ENCODE measurements around the gene ZBTB38. TPM values are rescaled to one million over a fixed set of nuclear protein-coding genes. Genes with fewer than 3 reads are reported as not detected.
A peak's percentile ranks its signal among the peaks of the same experiment; 100 is the strongest.

The ZBTB38 gene
- 7.1 TPM for polyA plus RNA-seq (2013, experiment 1 of 2)
- 7.6 TPM for polyA plus RNA-seq (2013, experiment 2 of 2)

- WGBS, 2 donors (ENCODE audit: extremely low coverage in 2 of 2, insufficient read length in 2 of 2, insufficient replicate concordance in 1 of 2): no CpG with 5 or more reads among the region's 26 CpGs
- peak within 1 kb of the TSS in 1 of 2 donors; percentile 30 for H3K4me3 ChIP-seq (ENCODE audit: low read length in 2 of 2)
Measured at GRCh38 chr3:141368062-141368924, at the start of gene ZBTB38. Gene ZBTB38, plus strand, starts transcription at chr3:141368504. Its CDS starts 73,885 bp downstream, at chr3:141442389.

GRCh38 chr3:141320399-141321108, 47.8 kb upstream of the ZBTB38 start:
- H3K4ac ChIP-seq (ENCODE audit: low read length): no peak overlapping the region
- no peak overlapping the region for H2BK12ac ChIP-seq (ENCODE audit: low read length)
- H3K9ac ChIP-seq (ENCODE audit: low read depth, low read length, poor library complexity): no peak overlapping the region
- peaks cover 0 to 2% of the 10 kb centered on the region in 2 donors for H3K4me1 ChIP-seq (ENCODE audit: control insufficient read depth in 2 of 2, insufficient read depth in 1 of 2, low read depth in 1 of 2, low read length in 2 of 2)
- H2BK15ac ChIP-seq (ENCODE audit: low read length): no peak overlapping the region
- no peak overlapping the region for H3K14ac ChIP-seq (ENCODE audit: low read length)
- no peak overlapping the region for H3K4me2 ChIP-seq (ENCODE audit: insufficient read depth, low read length, poor library complexity, severe bottlenecking)
- no peaks in the 10 kb centered on the region for H3K27me3 ChIP-seq (ENCODE audit: control insufficient read depth in 3 of 3, insufficient read depth in 3 of 3, low read depth in 1 of 3, low read length in 3 of 3)
- no peak overlapping the region for H3K27ac ChIP-seq (replicated peaks; ENCODE audit: low read length)
- H2BK120ac ChIP-seq (ENCODE audit: low read depth, low read length): no peak overlapping the region
- no peak overlapping the region for H3K18ac ChIP-seq (ENCODE audit: low read length)
- no peak overlapping the region for H2BK5ac ChIP-seq (ENCODE audit: low read length)
- H3K36me3 ChIP-seq (replicated peaks in 1 of 2; ENCODE audit: control insufficient read depth in 2 of 2, insufficient read depth in 2 of 2, low read length in 2 of 2): no peaks in the 10 kb centered on the region
- no peak overlapping the region for H2AK5ac ChIP-seq (ENCODE audit: low read depth, low read length)
- H3K23ac ChIP-seq (ENCODE audit: low read depth, low read length, poor library complexity): no peak overlapping the region
- H4K8ac ChIP-seq (ENCODE audit: low read depth, low read length): no peak overlapping the region
- H2AFZ ChIP-seq (ENCODE audit: low read length): no peak overlapping the region
- no peak overlapping the region for H4K91ac ChIP-seq (ENCODE audit: low read depth, low read length, poor library complexity)
- H3K9me3 ChIP-seq (replicated peaks in 1 of 2; ENCODE audit: control insufficient read depth in 2 of 2, insufficient read depth in 1 of 2, low read depth in 1 of 2, low read length in 2 of 2): peaks cover 0 to 1% of the 10 kb centered on the region in 2 donors
- no peaks in the 10 kb centered on the region for H3K79me1 ChIP-seq (ENCODE audit: low read depth, low read length)
- no peak for DNase-seq (ENCODE audit: low spot score)
- no peak overlapping the region for H3K4me3 ChIP-seq (ENCODE audit: low read length in 2 of 2)

More at GRCh38 chr3:141368062-141368924, at the start of gene ZBTB38:
- peak within 1 kb of the TSS; percentile 40 for H3K4me2 ChIP-seq (ENCODE audit: insufficient read depth, low read length, poor library complexity, severe bottlenecking)
- H2BK120ac ChIP-seq (ENCODE audit: low read depth, low read length): peak within 1 kb of the TSS; percentile 88
- H2BK5ac ChIP-seq (ENCODE audit: low read length): peak within 1 kb of the TSS; percentile 56
- peaks cover 11 to 25% of the 10 kb centered on the region in 2 donors for H3K4me1 ChIP-seq (ENCODE audit: control insufficient read depth in 2 of 2, insufficient read depth in 1 of 2, low read depth in 1 of 2, low read length in 2 of 2)
- H4K8ac ChIP-seq (ENCODE audit: low read depth, low read length): no peak within 1 kb of the TSS
- peak within 1 kb of the TSS; percentile 83 for H3K27ac ChIP-seq (replicated peaks; ENCODE audit: low read length)
- peak within 1 kb of the TSS; percentile 93 for H3K18ac ChIP-seq (ENCODE audit: low read length)
- H3K27me3 ChIP-seq (ENCODE audit: control insufficient read depth in 3 of 3, insufficient read depth in 3 of 3, low read depth in 1 of 3, low read length in 3 of 3): no peaks in the 10 kb centered on the region
- H3K23ac ChIP-seq (ENCODE audit: low read depth, low read length, poor library complexity): no peak within 1 kb of the TSS
- peak within 1 kb of the TSS; percentile 79 for H2BK15ac ChIP-seq (ENCODE audit: low read length)
- no peaks in the 10 kb centered on the region for H3K79me1 ChIP-seq (ENCODE audit: low read depth, low read length)
- DNase-seq (ENCODE audit: low spot score): peak; percentile 82
- peaks cover 0 to 5% of the 10 kb centered on the region in 2 donors for H3K36me3 ChIP-seq (replicated peaks in 1 of 2; ENCODE audit: control insufficient read depth in 2 of 2, insufficient read depth in 2 of 2, low read length in 2 of 2)
- no peak within 1 kb of the TSS for H2BK12ac ChIP-seq (ENCODE audit: low read length)
- peak within 1 kb of the TSS; percentile 81 for H2AK5ac ChIP-seq (ENCODE audit: low read depth, low read length)
- H4K91ac ChIP-seq (ENCODE audit: low read depth, low read length, poor library complexity): no peak within 1 kb of the TSS
- no peak within 1 kb of the TSS for H3K14ac ChIP-seq (ENCODE audit: low read length)
- no peak within 1 kb of the TSS for H3K9ac ChIP-seq (ENCODE audit: low read depth, low read length, poor library complexity)
- H3K4ac ChIP-seq (ENCODE audit: low read length): no peak within 1 kb of the TSS
- peak within 1 kb of the TSS; percentile 79 for H2AFZ ChIP-seq (ENCODE audit: low read length)
- H3K9me3 ChIP-seq (replicated peaks in 1 of 2; ENCODE audit: control insufficient read depth in 2 of 2, insufficient read depth in 1 of 2, low read depth in 1 of 2, low read length in 2 of 2): no peaks in the 10 kb centered on the region

GRCh38 chr3:141321109-141321497, 47.2 kb upstream of the ZBTB38 start:
- Histone ChIP-seq H3K27ac (replicated peaks; ENCODE audit: low read length) (no peak overlapping the region), H3K9ac (ENCODE audit: low read depth, low read length, poor library complexity) (no peak overlapping the region), H3K27me3 (ENCODE audit: control insufficient read depth in 3 of 3, insufficient read depth in 3 of 3, low read depth in 1 of 3, low read length in 3 of 3) (no peaks in the 10 kb centered on the region), H3K9me3 (replicated peaks in 1 of 2; ENCODE audit: control insufficient read depth in 2 of 2, insufficient read depth in 1 of 2, low read depth in 1 of 2, low read length in 2 of 2) (peaks cover 0 to 1% of the 10 kb centered on the region in 2 donors), H2AFZ (ENCODE audit: low read length) (no peak overlapping the region), H4K91ac (ENCODE audit: low read depth, low read length, poor library complexity) (no peak overlapping the region), H3K4me1 (ENCODE audit: control insufficient read depth in 2 of 2, insufficient read depth in 1 of 2, low read depth in 1 of 2, low read length in 2 of 2) (peaks cover 2% of the 10 kb centered on the region in 2 donors), H2BK15ac (ENCODE audit: low read length) (no peak overlapping the region), H2BK120ac (ENCODE audit: low read depth, low read length) (no peak overlapping the region), H2BK12ac (ENCODE audit: low read length) (no peak overlapping the region), H2AK5ac (ENCODE audit: low read depth, low read length) (no peak overlapping the region), H3K18ac (ENCODE audit: low read length) (no peak overlapping the region), H3K79me1 (ENCODE audit: low read depth, low read length) (no peaks in the 10 kb centered on the region), H3K4ac (ENCODE audit: low read length) (no peak overlapping the region), H3K36me3 (replicated peaks in 1 of 2; ENCODE audit: control insufficient read depth in 2 of 2, insufficient read depth in 2 of 2, low read length in 2 of 2) (no peaks in the 10 kb centered on the region), H3K23ac (ENCODE audit: low read depth, low read length, poor library complexity) (no peak overlapping the region), H2BK5ac (ENCODE audit: low read length) (no peak overlapping the region), H3K4me2 (ENCODE audit: insufficient read depth, low read length, poor library complexity, severe bottlenecking) (no peak overlapping the region), H3K4me3 (ENCODE audit: low read length in 2 of 2) (no peak overlapping the region), H4K8ac (ENCODE audit: low read depth, low read length) (no peak overlapping the region), H3K14ac (ENCODE audit: low read length) (no peak overlapping the region)
- DNase-seq (ENCODE audit: low spot score): no peak
- WGBS, 2 donors (ENCODE audit: extremely low coverage in 2 of 2, insufficient read length in 2 of 2, insufficient replicate concordance in 1 of 2): no CpG with 5 or more reads among the region's 1 CpG

All from neuronal stem cell (in vitro differentiated cells).